ENCODE data around the gene LCMT1.

DNA sequence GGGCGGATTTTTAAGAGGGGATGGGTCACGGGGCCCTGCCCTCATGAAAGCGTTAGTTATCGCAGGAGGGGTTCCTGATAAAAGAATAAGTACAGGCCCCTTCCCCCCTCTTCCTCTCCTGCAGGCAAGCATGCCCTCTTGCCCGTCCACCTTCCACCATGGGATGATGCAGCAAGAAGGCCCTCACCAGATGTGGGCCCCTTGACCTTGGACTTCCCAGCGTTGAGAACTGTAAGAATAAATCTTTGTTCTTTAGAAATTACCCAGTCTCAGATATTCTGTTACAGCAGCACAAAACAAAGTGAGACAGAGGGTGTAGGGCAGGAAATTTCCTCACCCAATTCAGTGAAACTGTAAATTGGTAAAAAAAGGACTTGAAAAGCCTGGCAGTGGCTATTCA, 27.8 kb upstream of the LCMT1 start:
- TF ChIP-seq, protein P1, sequence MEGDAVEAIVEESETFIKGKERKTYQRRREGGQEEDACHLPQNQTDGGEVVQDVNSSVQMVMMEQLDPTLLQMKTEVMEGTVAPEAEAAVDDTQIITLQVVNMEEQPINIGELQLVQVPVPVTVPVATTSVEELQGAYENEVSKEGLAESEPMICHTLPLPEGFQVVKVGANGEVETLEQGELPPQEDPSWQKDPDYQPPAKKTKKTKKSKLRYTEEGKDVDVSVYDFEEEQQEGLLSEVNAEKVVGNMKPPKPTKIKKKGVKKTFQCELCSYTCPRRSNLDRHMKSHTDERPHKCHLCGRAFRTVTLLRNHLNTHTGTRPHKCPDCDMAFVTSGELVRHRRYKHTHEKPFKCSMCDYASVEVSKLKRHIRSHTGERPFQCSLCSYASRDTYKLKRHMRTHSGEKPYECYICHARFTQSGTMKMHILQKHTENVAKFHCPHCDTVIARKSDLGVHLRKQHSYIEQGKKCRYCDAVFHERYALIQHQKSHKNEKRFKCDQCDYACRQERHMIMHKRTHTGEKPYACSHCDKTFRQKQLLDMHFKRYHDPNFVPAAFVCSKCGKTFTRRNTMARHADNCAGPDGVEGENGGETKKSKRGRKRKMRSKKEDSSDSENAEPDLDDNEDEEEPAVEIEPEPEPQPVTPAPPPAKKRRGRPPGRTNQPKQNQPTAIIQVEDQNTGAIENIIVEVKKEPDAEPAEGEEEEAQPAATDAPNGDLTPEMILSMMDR (conservative IDR thresholded peaks at IDR 0.05; ENCODE audit: low read depth, low read length): no peak
- TF ChIP-seq EZH2phosphoT487 (IDR thresholded peaks at IDR 0.05; ENCODE audit: borderline replicate concordance, low read length): no peak
